Endometrial microvascular endothelial cells (primary cell): ENCODE measurements around the gene CXCR6. TPM values are rescaled to one million over a fixed set of nuclear protein-coding genes. Genes with fewer than 3 reads are reported as not detected.
"Not testable (repeated sequence)": the region's sequence is repeated elsewhere in the genome, so short reads cannot be mapped to it uniquely, and the experiment has no call there.

Experiments
- in situ Hi-C: cut with HindIII; loops from 2 replicates; pipeline ENCODE4 v1.10.0; 2017; ENCODE audit warnings: low sequenced_read_pairs, low pct_unique_long_range_greater_than_20kb; ENCODE audit errors: inconsistent ontology term
- total RNA-seq: library from RNA; depleted of rRNA; stranded (reverse); fragments of >200 nt; gene quantifications from one replicate; pipeline ENCODE4 v1.2.3, GENCODE V29; 2015; ENCODE audit errors: inconsistent ontology term

The CXCR6 gene
- total RNA-seq, 1 donor from 2014 or later: not detected

DNA sequence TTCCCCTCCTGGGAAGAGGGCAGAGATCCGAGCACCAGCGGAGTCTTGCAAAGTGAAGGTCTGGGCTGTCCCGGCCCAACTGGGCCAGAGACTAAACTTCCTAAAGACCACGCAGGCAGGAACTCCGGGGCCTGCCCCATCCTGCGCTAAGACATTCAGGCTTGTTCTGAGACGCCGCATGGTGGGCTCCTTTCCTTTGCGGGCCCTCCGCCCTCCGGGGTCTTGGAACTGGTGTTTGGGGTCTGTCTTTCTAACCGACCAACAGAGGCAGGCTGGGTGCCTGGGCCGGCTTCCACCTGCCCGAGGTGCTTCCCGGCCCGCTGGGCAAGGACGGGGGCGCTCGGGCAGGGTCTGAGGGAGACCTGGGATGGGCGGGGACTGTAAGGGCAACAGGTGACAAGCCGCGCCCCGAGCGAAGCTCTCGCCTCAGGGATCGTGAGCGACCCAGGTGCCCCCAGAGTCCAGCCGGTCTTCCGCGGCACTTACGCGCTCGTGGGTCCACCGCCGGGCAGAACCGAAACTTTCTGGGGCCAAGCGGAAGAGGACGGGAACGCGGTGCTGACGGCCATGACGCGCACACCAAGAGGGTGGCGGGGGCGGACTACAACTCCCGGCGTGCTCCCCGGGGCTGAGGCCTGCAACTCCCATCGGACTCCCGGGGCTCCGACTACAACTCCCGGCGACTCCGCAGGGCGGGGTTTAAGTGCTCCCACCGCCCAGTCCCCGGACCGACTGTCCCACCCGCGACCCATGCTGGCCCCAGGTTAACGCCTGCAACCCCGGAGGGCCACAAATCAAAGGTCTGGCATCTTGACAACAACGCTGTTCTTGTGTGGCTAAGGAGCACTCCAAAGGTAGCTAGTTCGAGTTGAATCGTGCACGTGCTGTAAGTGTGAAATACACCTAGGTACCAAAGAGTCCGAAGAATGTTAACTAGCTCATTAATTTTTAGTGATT, 52.2 kb downstream of the CXCR6 start, which contains the start of gene FYCO1:
Gene FYCO1 (minus strand): TSS at position 589 of the 957 bp plus-strand sequence. CDS start 10,914 bp downstream, outside the sequence.
- in situ Hi-C loops: no loop called here

DNA sequence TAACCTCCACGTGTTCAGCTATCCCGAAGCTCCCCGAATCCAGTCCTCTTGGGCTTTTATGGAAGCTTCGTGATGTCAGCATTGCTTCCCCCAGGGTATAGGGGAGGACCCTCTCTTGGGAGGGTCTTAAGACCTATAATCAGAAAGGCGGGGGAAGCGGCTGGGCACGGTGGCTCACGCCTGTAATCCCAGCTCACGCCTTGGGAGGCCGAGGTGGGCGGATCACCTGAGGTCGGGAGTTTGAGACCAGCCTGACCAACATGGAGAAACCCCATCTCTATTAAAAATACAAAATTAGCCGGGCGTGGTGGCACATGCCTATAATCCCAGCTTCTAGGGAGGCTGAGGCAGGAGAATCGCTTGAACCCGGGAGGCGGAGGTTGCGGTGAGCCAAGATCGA, 54.2 kb downstream of the CXCR6 start:
- in situ Hi-C loops: not testable (repeated sequence)

DNA sequence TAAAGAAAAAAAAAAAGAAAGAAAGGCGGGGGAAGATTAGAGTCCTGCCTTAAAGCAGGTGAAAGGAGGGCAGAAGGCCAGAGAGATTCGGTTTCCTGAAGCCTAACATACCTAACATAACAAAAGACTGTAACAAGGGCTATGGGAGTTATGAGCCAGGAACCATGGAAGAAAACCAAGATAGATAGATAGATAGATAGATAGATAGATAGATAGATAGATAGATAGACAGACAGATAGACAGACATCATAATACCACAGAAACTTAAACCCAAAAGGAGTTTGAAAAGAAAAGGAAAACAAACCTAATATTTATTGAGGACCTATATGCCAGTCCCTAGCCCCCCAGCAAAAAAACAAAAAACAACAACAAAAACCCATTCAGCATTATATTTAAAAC, 54.7 kb downstream of the CXCR6 start:
- in situ Hi-C loops: no loop called here

Other genes starting within 250 kb of the CXCR6 start
- gene SLC6A20, start 146.9 kb upstream of the CXCR6 start, total RNA-seq: not detected
- 4.5 TPM for gene LZTFL1, start 101.3 kb upstream of the CXCR6 start, total RNA-seq
- gene CCR9, start 56.9 kb upstream of the CXCR6 start, total RNA-seq: not detected
- gene FYCO1, start 52.4 kb downstream of the CXCR6 start, total RNA-seq: 13.4 TPM
- not detected for gene XCR1, start 84.0 kb downstream of the CXCR6 start, total RNA-seq